ENCODE data around the gene TEKT2.

DNA sequence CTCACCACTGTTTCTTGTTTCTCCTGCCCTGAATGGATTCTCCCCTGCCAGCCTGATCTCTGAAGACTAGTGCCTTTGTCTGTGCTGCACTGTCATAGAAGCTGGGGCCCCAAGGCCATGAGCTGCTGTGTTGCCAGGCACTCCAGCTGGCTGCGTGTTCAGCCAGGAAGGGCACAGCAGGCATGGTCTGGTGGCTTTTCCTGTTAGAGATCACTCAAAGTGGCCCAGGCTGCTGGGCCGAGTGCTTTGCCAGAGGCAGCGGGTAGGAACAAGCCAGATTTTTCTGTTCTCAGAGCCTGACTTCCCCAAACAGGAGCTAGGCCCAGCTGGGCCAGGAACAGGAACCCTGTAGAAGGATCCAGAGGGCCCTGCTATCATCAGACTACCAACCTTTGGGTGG, 10.0 kb downstream of the TEKT2 start:
- TF ChIP-seq, protein P1, sequence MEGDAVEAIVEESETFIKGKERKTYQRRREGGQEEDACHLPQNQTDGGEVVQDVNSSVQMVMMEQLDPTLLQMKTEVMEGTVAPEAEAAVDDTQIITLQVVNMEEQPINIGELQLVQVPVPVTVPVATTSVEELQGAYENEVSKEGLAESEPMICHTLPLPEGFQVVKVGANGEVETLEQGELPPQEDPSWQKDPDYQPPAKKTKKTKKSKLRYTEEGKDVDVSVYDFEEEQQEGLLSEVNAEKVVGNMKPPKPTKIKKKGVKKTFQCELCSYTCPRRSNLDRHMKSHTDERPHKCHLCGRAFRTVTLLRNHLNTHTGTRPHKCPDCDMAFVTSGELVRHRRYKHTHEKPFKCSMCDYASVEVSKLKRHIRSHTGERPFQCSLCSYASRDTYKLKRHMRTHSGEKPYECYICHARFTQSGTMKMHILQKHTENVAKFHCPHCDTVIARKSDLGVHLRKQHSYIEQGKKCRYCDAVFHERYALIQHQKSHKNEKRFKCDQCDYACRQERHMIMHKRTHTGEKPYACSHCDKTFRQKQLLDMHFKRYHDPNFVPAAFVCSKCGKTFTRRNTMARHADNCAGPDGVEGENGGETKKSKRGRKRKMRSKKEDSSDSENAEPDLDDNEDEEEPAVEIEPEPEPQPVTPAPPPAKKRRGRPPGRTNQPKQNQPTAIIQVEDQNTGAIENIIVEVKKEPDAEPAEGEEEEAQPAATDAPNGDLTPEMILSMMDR (IDR thresholded peaks at IDR 0.05) = no peak
- TF ChIP-seq POLR2A (IDR thresholded peaks at IDR 0.05; ENCODE audit: low read depth) (no peak), POLR2AphosphoS5 (IDR thresholded peaks at IDR 0.05) (no peak), EP300 (IDR thresholded peaks at IDR 0.05) (no peak)

Measured in esophagus muscularis mucosa (tissue), 4 donors.